Neural crest cell (in vitro differentiated cells): Measurements from ENCODE around the gene IL12RB2. TPM values are rescaled to one million over a fixed set of nuclear protein-coding genes. Genes with fewer than 3 reads are reported as not detected.

Experiments
- DNase-seq: peaks from one replicate; pipeline ENCODE4 v3.0.0; 2021; ENCODE audit warnings: low read depth, mixed read lengths, low spot score
- H3K27ac Mint-ChIP-seq: one replicate; pipeline ENCODE4 v1.8.0; 2021; ENCODE audit warnings: mild to moderate bottlenecking, mixed read lengths; ENCODE audit not compliant: unreplicated experiment
- H3K27me3 Mint-ChIP-seq: 2 replicates; pipeline ENCODE4 v1.8.0; 2021; ENCODE audit warnings: low read depth, mild to moderate bottlenecking, mixed read lengths
- H3K36me3 Mint-ChIP-seq: 2 replicates; pipeline ENCODE4 v1.8.0; 2021; ENCODE audit warnings: low read depth, mild to moderate bottlenecking, mixed read lengths
- H3K4me1 Mint-ChIP-seq: 2 replicates; pipeline ENCODE4 v1.8.0; 2021; ENCODE audit warnings: mixed read lengths
- H3K4me3 Mint-ChIP-seq: one replicate; pipeline ENCODE4 v1.8.0; 2021; ENCODE audit warnings: mild to moderate bottlenecking, mixed read lengths
- H3K9me3 Mint-ChIP-seq: 2 replicates; pipeline ENCODE4 v1.8.0; 2021; ENCODE audit warnings: mixed read lengths
- total RNA-seq: library from RNA; stranded (reverse); gene quantifications from 2 replicates; pipeline ENCODE4 v1.2.1, GENCODE V29; 2021
- TF ChIP-seq, protein P1 (sequence below): fragments of 200-600 bp; sonication (generic); conservative IDR thresholded peaks from 2 replicates; pipeline ENCODE4 v1.5.0; 2021; ENCODE audit warnings: antibody characterized with exemption, mild to moderate bottlenecking

IL12RB2 gene
- total RNA-seq, 1 donor from 2014 or later: 0.19 TPM

DNA sequence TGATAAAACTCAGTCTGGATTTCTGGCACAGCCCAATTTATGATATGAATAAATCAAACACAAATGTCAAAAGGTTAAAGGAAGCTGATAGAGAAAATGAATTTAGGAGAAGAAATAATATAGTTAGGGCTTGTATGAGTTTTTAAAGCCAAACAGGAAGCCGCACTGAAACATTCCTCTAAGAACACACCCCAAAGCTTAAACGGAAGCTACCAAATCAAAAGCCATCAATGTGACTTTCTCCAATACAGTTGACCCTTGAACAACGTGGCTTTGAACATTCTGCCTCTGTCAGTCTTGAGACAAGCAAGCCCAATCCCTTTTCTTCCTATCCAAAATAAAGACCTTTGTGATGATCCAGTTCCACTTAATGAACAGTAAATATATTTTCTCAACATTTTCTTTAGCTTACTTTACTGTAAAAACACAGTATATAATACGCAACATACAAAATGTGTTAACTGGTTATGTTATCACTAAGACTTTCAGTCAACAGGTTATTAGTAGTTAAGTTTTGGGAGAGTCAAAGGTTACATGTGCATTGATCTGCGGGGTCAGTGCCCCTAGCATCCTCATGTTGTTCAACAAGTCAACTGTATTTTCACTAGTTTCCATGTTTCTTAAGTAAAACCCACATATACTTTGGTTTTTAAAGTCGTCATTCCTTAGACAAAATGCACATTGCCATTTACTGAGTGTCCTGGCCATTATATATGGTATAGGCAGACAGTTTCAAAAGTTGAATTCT, 111.3 kb downstream of the IL12RB2 start:
- no peak for DNase-seq
- Mint-ChIP-seq H3K4me3 (no peak overlapping the region), H3K9me3 (no peaks in the 10 kb centered on the region), H3K4me1 (peaks cover 20% of the 10 kb centered on the region), H3K36me3 (peaks cover 13% of the 10 kb centered on the region), H3K27me3 (no peaks in the 10 kb centered on the region), H3K27ac (no peak overlapping the region)
- TF ChIP-seq, protein P1, sequence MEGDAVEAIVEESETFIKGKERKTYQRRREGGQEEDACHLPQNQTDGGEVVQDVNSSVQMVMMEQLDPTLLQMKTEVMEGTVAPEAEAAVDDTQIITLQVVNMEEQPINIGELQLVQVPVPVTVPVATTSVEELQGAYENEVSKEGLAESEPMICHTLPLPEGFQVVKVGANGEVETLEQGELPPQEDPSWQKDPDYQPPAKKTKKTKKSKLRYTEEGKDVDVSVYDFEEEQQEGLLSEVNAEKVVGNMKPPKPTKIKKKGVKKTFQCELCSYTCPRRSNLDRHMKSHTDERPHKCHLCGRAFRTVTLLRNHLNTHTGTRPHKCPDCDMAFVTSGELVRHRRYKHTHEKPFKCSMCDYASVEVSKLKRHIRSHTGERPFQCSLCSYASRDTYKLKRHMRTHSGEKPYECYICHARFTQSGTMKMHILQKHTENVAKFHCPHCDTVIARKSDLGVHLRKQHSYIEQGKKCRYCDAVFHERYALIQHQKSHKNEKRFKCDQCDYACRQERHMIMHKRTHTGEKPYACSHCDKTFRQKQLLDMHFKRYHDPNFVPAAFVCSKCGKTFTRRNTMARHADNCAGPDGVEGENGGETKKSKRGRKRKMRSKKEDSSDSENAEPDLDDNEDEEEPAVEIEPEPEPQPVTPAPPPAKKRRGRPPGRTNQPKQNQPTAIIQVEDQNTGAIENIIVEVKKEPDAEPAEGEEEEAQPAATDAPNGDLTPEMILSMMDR: no peak

DNA sequence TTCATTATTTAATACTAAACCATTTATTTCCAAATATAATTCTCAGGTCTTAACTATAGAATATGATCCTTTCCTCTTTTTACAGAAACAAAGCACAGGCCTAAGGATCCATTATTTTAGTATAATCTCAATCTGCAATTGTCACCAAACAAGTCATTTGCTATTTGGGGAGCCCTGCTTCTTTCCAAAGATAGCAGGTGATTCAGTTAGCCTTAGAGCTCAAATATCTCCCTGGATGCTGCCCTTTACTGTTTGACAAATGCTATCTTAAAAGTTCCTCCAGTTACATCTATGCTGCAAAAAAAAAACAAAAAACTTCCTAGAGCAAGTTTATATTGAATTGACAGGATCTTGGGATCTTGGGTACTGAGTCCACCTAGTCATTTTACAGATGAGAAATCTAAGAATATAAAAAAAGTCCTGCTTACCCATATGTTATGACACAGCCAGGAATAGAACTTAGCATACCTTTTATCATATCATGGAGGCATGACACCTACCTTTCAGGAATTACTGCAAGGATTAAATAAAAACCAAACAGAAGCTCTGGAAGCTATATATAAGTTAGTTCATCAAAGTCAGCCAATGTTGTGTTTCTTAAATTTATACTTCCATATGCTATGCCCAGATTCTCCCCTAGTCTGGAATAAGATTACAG, 113.3 kb downstream of the IL12RB2 start:
- peaks cover 19% of the 10 kb centered on the region for H3K36me3 Mint-ChIP-seq
- TF ChIP-seq, protein P1: no peak
- H3K4me3 Mint-ChIP-seq: no peak overlapping the region
- H3K9me3 Mint-ChIP-seq: no peaks in the 10 kb centered on the region
- no peak overlapping the region for H3K27ac Mint-ChIP-seq
- peaks cover 29% of the 10 kb centered on the region for H3K4me1 Mint-ChIP-seq
- H3K27me3 Mint-ChIP-seq: no peaks in the 10 kb centered on the region
- no peak for DNase-seq

GRCh38 chr1:67427465-67427864, 119.8 kb downstream of the IL12RB2 start:
- DNase-seq: no peak
- H3K36me3 Mint-ChIP-seq: peaks cover 24% of the 10 kb centered on the region
- H3K4me1 Mint-ChIP-seq: peaks cover 43% of the 10 kb centered on the region
- no peaks in the 10 kb centered on the region for H3K27me3 Mint-ChIP-seq
- no peaks in the 10 kb centered on the region for H3K9me3 Mint-ChIP-seq
- no peak overlapping the region for H3K27ac Mint-ChIP-seq
- TF ChIP-seq, protein P1: no peak
- H3K4me3 Mint-ChIP-seq: peak overlapping the region; percentile 95

- peaks cover 43% of the 10 kb centered on the region for H3K4me1 Mint-ChIP-seq
- DNase-seq: no peak
- TF ChIP-seq, protein P1: no peak
- H3K27me3 Mint-ChIP-seq: no peaks in the 10 kb centered on the region
- peak overlapping the region; percentile 95 for H3K4me3 Mint-ChIP-seq
- no peaks in the 10 kb centered on the region for H3K9me3 Mint-ChIP-seq
- H3K36me3 Mint-ChIP-seq: peaks cover 24% of the 10 kb centered on the region
- no peak overlapping the region for H3K27ac Mint-ChIP-seq
Measured at GRCh38 chr1:67427947-67428346, 120.3 kb downstream of the IL12RB2 start.

GRCh38 chr1:67429011-67429527, 121.4 kb downstream of the IL12RB2 start:
- TF ChIP-seq, protein P1: no peak
- H3K36me3 Mint-ChIP-seq: peaks cover 20% of the 10 kb centered on the region

More at GRCh38 chr1:67429011-67429527, 121.4 kb downstream of the IL12RB2 start:
- no peaks in the 10 kb centered on the region for H3K27me3 Mint-ChIP-seq
- DNase-seq: no peak
- peaks cover 43% of the 10 kb centered on the region for H3K4me1 Mint-ChIP-seq
- no peaks in the 10 kb centered on the region for H3K9me3 Mint-ChIP-seq
- H3K27ac Mint-ChIP-seq: peak overlapping the region; percentile 93
- H3K4me3 Mint-ChIP-seq: peak overlapping the region; percentile 95
